CD14-positive monocyte (primary cell): ENCODE results near the gene CENPF. TPM values are rescaled to one million over a fixed set of nuclear protein-coding genes. Genes with fewer than 3 reads are reported as not detected.

Experiments
- DNase-seq, 3 donors: peaks; one replicate each; pipeline ENCODE4 v3.0.0-alpha.2; 2011 to 2022
- H2AFZ ChIP-seq: 2 replicates; pipeline ENCODE4 v1.6.0; 2012; ENCODE audit warnings: mild to moderate bottlenecking, low read depth, low read length, inconsistent platforms; ENCODE audit not compliant: insufficient read depth, poor library complexity, severe bottlenecking
- H3K27ac ChIP-seq, 2 donors: 1 replicate in 1 of 2; 2 replicates in 1 of 2; pipeline ENCODE4 v1.5.1; 2012 to 2013; ENCODE audit warnings: low read length in 2 of 2, control low read depth in 1 of 2, inconsistent platforms in 1 of 2, low read depth in 1 of 2, mild to moderate bottlenecking in 1 of 2
- H3K27me3 ChIP-seq, 2 donors: one replicate each; pipeline versions ENCODE4 v1.6.0 to v1.6.1; 2011 to 2013; ENCODE audit warnings: low read length in 2 of 2; ENCODE audit not compliant: control insufficient read depth in 2 of 2, insufficient read depth in 2 of 2
- H3K36me3 ChIP-seq, 2 donors: replicated peaks in 1 of 2; 1 replicate in 1 of 2; 2 replicates in 1 of 2; pipeline versions ENCODE4 v1.5.1 to v1.6.1; 2012 to 2013; ENCODE audit warnings: low read length in 2 of 2, control low read depth in 1 of 2, inconsistent platforms in 1 of 2, mild to moderate bottlenecking in 1 of 2; ENCODE audit not compliant: insufficient read depth in 2 of 2, control insufficient read depth in 1 of 2
- H3K4me1 ChIP-seq, 2 donors: 1 replicate in 1 of 2; 2 replicates in 1 of 2; pipeline versions ENCODE4 v1.5.1 to v1.6.1; 2012 to 2013; ENCODE audit warnings: low read length in 2 of 2, control low read depth in 1 of 2, inconsistent platforms in 1 of 2, mild to moderate bottlenecking in 1 of 2, moderate library complexity in 1 of 2; ENCODE audit not compliant: insufficient read depth in 2 of 2, control insufficient read depth in 1 of 2
- H3K4me2 ChIP-seq: replicated peaks from 2 replicates; pipeline ENCODE3; 2012; ENCODE audit warnings: low read length, moderate library complexity, mild to moderate bottlenecking; ENCODE audit not compliant: poor library complexity, severe bottlenecking; ENCODE audit errors: extremely low read depth
- H3K4me3 ChIP-seq, 3 experiments: fragments of 200-600 bp in 1 of 3; sonication (generic) in 1 of 3; replicated peaks in 1 of 3; 1 replicate in 2 of 3; 2 replicates in 1 of 3; pipeline ENCODE4 v1.5.1; 2011 to 2013; ENCODE audit warnings: low read length in 3 of 3, mild to moderate bottlenecking in 3 of 3, control low read depth in 2 of 3, low read depth in 2 of 3, inconsistent platforms in 1 of 3, moderate library complexity in 1 of 3
- H3K79me2 ChIP-seq: 2 replicates; pipeline ENCODE4 v1.6.0; 2012; ENCODE audit warnings: mild to moderate bottlenecking, control low read depth, inconsistent platforms, low read length, moderate library complexity; ENCODE audit not compliant: insufficient read depth
- H3K9ac ChIP-seq: 2 replicates; pipeline ENCODE4 v1.6.0; 2017; ENCODE audit warnings: low read length, mild to moderate bottlenecking; ENCODE audit not compliant: insufficient read depth, poor library complexity, severe bottlenecking
- H3K9me3 ChIP-seq, 2 donors: replicated peaks in 1 of 2; 1 replicate in 1 of 2; 2 replicates in 1 of 2; pipeline versions ENCODE4 v1.5.1 to v1.6.1; 2012 to 2013; ENCODE audit warnings: low read length in 2 of 2, control low read depth in 1 of 2; ENCODE audit not compliant: control insufficient read depth in 1 of 2, insufficient read depth in 1 of 2
- H4K20me1 ChIP-seq: 2 replicates; pipeline ENCODE4 v1.6.0; 2012; ENCODE audit warnings: mild to moderate bottlenecking, low read length, control low read depth, moderate library complexity; ENCODE audit not compliant: insufficient read depth
- H3K27ac Mint-ChIP-seq, 7 donors: one replicate each; pipeline ENCODE4 v1.8.0; 2020; ENCODE audit warnings: mild to moderate bottlenecking in 7 of 7, mixed read lengths in 7 of 7, moderate library complexity in 6 of 7, inconsistent platforms in 2 of 7
- H3K27me3 Mint-ChIP-seq, 3 donors: one replicate each; pipeline ENCODE4 v1.8.0; 2021 to 2022; ENCODE audit warnings: low read depth in 3 of 3, mild to moderate bottlenecking in 3 of 3, mixed read lengths in 3 of 3, moderate library complexity in 3 of 3, inconsistent platforms in 1 of 3
- H3K36me3 Mint-ChIP-seq, 2 donors: one replicate each; pipeline ENCODE4 v1.8.0; 2020; ENCODE audit warnings: mixed read lengths in 2 of 2, inconsistent platforms in 1 of 2, mild to moderate bottlenecking in 1 of 2
- H3K4me1 Mint-ChIP-seq: one replicate; pipeline ENCODE4 v1.8.0; 2020; ENCODE audit warnings: mild to moderate bottlenecking, mixed read lengths
- H3K4me3 Mint-ChIP-seq, 2 donors: one replicate each; pipeline ENCODE4 v1.8.0; 2020; ENCODE audit warnings: mild to moderate bottlenecking in 2 of 2, mixed read lengths in 2 of 2, moderate library complexity in 1 of 2
- H3K9me3 Mint-ChIP-seq, 7 donors: one replicate each; pipeline ENCODE4 v1.8.0; 2020 to 2022; ENCODE audit warnings: mixed read lengths in 7 of 7, mild to moderate bottlenecking in 6 of 7, moderate library complexity in 6 of 7, inconsistent platforms in 2 of 7
- WGBS: methylation state at CpG from one replicate; pipeline ENCODE4 v1.1.5; 2013; ENCODE audit warnings: missing lambda C conversion rate; ENCODE audit not compliant: insufficient coverage; 5-methylcytosine and 5-hydroxymethylcytosine counted together
- intact Hi-C, 2 donors: fragments of 100-400 bp; cut with micrococcal nuclease; formaldehyde crosslinking; loops; one replicate each; pipeline versions ENCODE4 v1.15.0 to v1.15.1; 2023
- polyA plus RNA-seq, 3 donors: library from polyadenylated mRNA; depleted of rRNA in 1 of 3; unstranded in 2 of 3; stranded (reverse) in 1 of 3; fragments of 300-500 nt in 2 of 3; fragments of >200 nt in 1 of 3; fragmentation: Illumina TruSeq in 2 of 3; gene quantifications; 1 replicate in 2 of 3; 2 replicates in 1 of 3; pipeline ENCODE4 v1.2.3, GENCODE V29; 2012 to 2021
- TF ChIP-seq, protein P1 (sequence below): fragments of 200-600 bp; IDR thresholded peaks from one replicate; pipeline ENCODE4 v1.8.0; 2022; ENCODE audit warnings: antibody characterized with exemption, mild to moderate bottlenecking

The CENPF gene
- polyA plus RNA-seq, 3 donors = 0.01 to 0.29 TPM; not detected in 1

DNA sequence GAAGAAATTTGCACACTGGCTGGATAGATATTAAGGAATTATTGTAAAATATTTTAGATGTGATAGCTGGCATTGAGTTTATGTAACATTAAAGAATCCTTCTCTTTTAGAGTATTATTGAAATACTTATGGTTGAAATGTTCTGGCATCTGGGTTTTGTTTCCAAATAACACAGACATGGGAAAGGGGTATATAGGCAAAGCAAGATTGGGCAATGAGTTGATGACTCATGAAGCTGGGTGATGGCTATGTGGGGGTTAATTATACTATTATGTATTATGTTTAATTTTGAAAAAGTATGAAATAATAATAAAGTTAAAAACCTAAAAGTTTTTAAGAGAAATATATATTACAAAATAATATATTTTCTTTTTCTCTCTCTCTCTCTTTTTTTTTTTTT is 39.1 kb upstream of the CENPF start:
- Mint-ChIP-seq H3K4me3 (no peak overlapping the region), H3K27ac (no peak overlapping the region), H3K27me3 (peaks cover 0 to 11% (median 4%) of the 10 kb centered on the region in 3 donors), H3K4me1 (no peaks in the 10 kb centered on the region), H3K9me3 (peaks cover 0 to 2% (median 0%) of the 10 kb centered on the region in 7 donors), H3K36me3 (no peaks in the 10 kb centered on the region)
- H3K27ac ChIP-seq = no peak overlapping the region
- H3K4me3 ChIP-seq = no peak overlapping the region
- no peak for DNase-seq
- no peaks in the 10 kb centered on the region for H3K4me1 ChIP-seq
- intact Hi-C loops = no loop called here
- H2AFZ ChIP-seq = no peak overlapping the region
- no peaks in the 10 kb centered on the region for H3K36me3 ChIP-seq
- H3K9me3 ChIP-seq = no peaks in the 10 kb centered on the region
- no peaks in the 10 kb centered on the region for H3K79me2 ChIP-seq
- no peaks in the 10 kb centered on the region for H4K20me1 ChIP-seq
- no peak overlapping the region for H3K9ac ChIP-seq
- no peak overlapping the region for H3K4me2 ChIP-seq
- no peaks in the 10 kb centered on the region for H3K27me3 ChIP-seq
- TF ChIP-seq, protein P1, sequence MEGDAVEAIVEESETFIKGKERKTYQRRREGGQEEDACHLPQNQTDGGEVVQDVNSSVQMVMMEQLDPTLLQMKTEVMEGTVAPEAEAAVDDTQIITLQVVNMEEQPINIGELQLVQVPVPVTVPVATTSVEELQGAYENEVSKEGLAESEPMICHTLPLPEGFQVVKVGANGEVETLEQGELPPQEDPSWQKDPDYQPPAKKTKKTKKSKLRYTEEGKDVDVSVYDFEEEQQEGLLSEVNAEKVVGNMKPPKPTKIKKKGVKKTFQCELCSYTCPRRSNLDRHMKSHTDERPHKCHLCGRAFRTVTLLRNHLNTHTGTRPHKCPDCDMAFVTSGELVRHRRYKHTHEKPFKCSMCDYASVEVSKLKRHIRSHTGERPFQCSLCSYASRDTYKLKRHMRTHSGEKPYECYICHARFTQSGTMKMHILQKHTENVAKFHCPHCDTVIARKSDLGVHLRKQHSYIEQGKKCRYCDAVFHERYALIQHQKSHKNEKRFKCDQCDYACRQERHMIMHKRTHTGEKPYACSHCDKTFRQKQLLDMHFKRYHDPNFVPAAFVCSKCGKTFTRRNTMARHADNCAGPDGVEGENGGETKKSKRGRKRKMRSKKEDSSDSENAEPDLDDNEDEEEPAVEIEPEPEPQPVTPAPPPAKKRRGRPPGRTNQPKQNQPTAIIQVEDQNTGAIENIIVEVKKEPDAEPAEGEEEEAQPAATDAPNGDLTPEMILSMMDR = no peak

DNA sequence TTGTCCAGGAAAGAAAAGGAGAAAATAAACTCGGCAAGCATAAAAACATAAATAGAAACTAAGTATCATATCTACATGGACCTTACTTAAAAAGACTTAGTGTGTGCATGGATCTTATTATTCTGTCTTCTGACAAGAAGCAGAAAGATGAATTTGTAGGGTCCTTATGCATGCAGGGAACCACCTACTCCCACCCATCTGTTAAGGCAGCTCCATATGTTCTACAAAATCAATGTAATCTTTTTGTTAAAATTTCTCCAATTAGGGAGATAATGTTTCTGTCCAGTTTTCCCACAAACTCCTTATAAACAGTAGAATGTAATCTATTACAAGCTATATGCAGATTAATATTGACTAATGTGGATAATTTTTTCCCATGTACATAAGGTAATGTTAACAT is 37.7 kb upstream of the CENPF start:
- peaks cover 0 to 8% (median 4%) of the 10 kb centered on the region in 3 donors for H3K27me3 Mint-ChIP-seq
- H3K27ac ChIP-seq = no peak overlapping the region
- H3K4me1 ChIP-seq = no peaks in the 10 kb centered on the region
- no peaks in the 10 kb centered on the region for H3K79me2 ChIP-seq
- H3K4me1 Mint-ChIP-seq = no peaks in the 10 kb centered on the region
- no CpG with 5 or more reads among the region's 1 CpG for WGBS
- H4K20me1 ChIP-seq = no peaks in the 10 kb centered on the region
- H3K9me3 ChIP-seq = no peaks in the 10 kb centered on the region
- TF ChIP-seq, protein P1 = no peak
- no peaks in the 10 kb centered on the region for H3K36me3 Mint-ChIP-seq
- no peak overlapping the region for H2AFZ ChIP-seq
- no peak overlapping the region for H3K9ac ChIP-seq
- no peaks in the 10 kb centered on the region for H3K36me3 ChIP-seq
- intact Hi-C loops = no loop called here
- no peak overlapping the region for H3K27ac Mint-ChIP-seq
- H3K4me3 Mint-ChIP-seq = no peak overlapping the region
- DNase-seq = no peak
- no peak overlapping the region for H3K4me3 ChIP-seq
- no peak overlapping the region for H3K4me2 ChIP-seq
- peaks cover 0 to 2% (median 0%) of the 10 kb centered on the region in 7 donors for H3K9me3 Mint-ChIP-seq
- H3K27me3 ChIP-seq = no peaks in the 10 kb centered on the region
